Suprapubic skin (tissue), 4 donors: ENCODE results near the gene TMCO4. TPM values are rescaled to one million over a fixed set of nuclear protein-coding genes. Genes with fewer than 3 reads are reported as not detected.

Source experiments
- DNase-seq, 2 donors: peaks; one replicate each; pipeline ENCODE4 v3.0.0-alpha.2; 2019; ENCODE audit warnings: low spot score in 2 of 2
- H3K27ac ChIP-seq: fragments of 200-600 bp; sonication (generic); one replicate; pipeline ENCODE4 v1.5.1; 2019
- H3K27me3 ChIP-seq: fragments of 200-600 bp; sonication (generic); one replicate; pipeline ENCODE4 v1.5.1; 2019
- H3K36me3 ChIP-seq: fragments of 200-600 bp; sonication (generic); one replicate; pipeline ENCODE4 v1.5.1; 2019
- H3K4me1 ChIP-seq: fragments of 200-600 bp; sonication (generic); one replicate; pipeline ENCODE4 v1.5.1; 2019
- H3K4me3 ChIP-seq: fragments of 200-600 bp; sonication (generic); one replicate; pipeline ENCODE4 v1.5.1; 2019; ENCODE audit warnings: mild to moderate bottlenecking
- H3K9me3 ChIP-seq: fragments of 200-600 bp; sonication (generic); one replicate; pipeline ENCODE4 v1.5.1; 2019
- CTCF ChIP-seq, 2 donors: fragments of 200-600 bp in 1 of 2; fragments of 450-650 bp in 1 of 2; sonication (generic) in 1 of 2; IDR thresholded peaks; one replicate each; pipeline ENCODE4 v1.5.1; 2016 to 2019; ENCODE audit warnings: antibody characterized with exemption in 2 of 2, mild to moderate bottlenecking in 1 of 2, moderate library complexity in 1 of 2
- EP300 ChIP-seq: sonication (generic); formaldehyde crosslinking; IDR thresholded peaks from one replicate; pipeline ENCODE4 v1.6.1; 2017; ENCODE audit warnings: antibody characterized with exemption
- POLR2A ChIP-seq, 2 donors: fragments of 450-650 bp; IDR thresholded peaks; one replicate each; pipeline ENCODE4 v1.6.1; 2017; ENCODE audit warnings: antibody characterized with exemption in 2 of 2, mild to moderate bottlenecking in 2 of 2, moderate library complexity in 2 of 2
- POLR2AphosphoS5 ChIP-seq, 3 donors: sonication (generic); formaldehyde crosslinking; IDR thresholded peaks; one replicate each; pipeline ENCODE4 v1.6.1; 2017; ENCODE audit warnings: antibody characterized with exemption in 3 of 3
- WGBS: methylation state at CpG from one replicate; pipeline ENCODE4 v1.1.5; 2018; 5-methylcytosine and 5-hydroxymethylcytosine counted together
- total RNA-seq, 4 donors: library from RNA; depleted of rRNA; stranded (reverse); fragments of >200 nt; gene quantifications; one replicate each; pipeline ENCODE4 v1.1.0, GENCODE V29; 2016

Gene TMCO4
- total RNA-seq, 4 donors from 2014 or later: 11.6 to 23.8 (median 15.0) TPM

- Histone ChIP-seq H3K9me3 (no peaks in the 10 kb centered on the region), H3K4me1 (peaks cover 46% of the 10 kb centered on the region), H3K27ac (no peak overlapping the region), H3K4me3 (no peak overlapping the region), H3K27me3 (no peaks in the 10 kb centered on the region), H3K36me3 (peaks cover 36% of the 10 kb centered on the region)
- 82% methylated on average over 5 of the region's 5 CpGs for WGBS
- DNase-seq: no peak
- no peak for TF ChIP-seq CTCF (IDR thresholded peaks at IDR 0.05)
- TF ChIP-seq EP300: no peak
- no peak for TF ChIP-seq POLR2A (IDR thresholded peaks at IDR 0.05)
- TF ChIP-seq POLR2AphosphoS5 (IDR thresholded peaks at IDR 0.05): no peak
These were observed 145.3 kb downstream of the TMCO4 start for GRCh38 chr1:19654386-19654785.

GRCh38 chr1:19651141-19651737 is 148.5 kb downstream of the TMCO4 start:
- TF ChIP-seq POLR2A (IDR thresholded peaks at IDR 0.05) (no peak), CTCF (IDR thresholded peaks at IDR 0.05) (peak; percentile 62 to 75)
- peak overlapping the region; percentile 81 for H3K27ac ChIP-seq
- peaks cover 12% of the 10 kb centered on the region for H3K36me3 ChIP-seq
- peak overlapping the region; percentile 13 for H3K4me3 ChIP-seq
- no peaks in the 10 kb centered on the region for H3K9me3 ChIP-seq
- peaks cover 77% of the 10 kb centered on the region for H3K4me1 ChIP-seq
- DNase-seq: no peak
- no peaks in the 10 kb centered on the region for H3K27me3 ChIP-seq
- WGBS: 13% methylated on average over 10 of the region's 11 CpGs

- H3K9me3 ChIP-seq: no peaks in the 10 kb centered on the region
- WGBS: 12% methylated on average over 12 of the region's 12 CpGs
- peak overlapping the region; percentile 81 for H3K27ac ChIP-seq
- peaks cover 8% of the 10 kb centered on the region for H3K36me3 ChIP-seq
- no peaks in the 10 kb centered on the region for H3K27me3 ChIP-seq
- no peak for TF ChIP-seq EP300
- no peak for TF ChIP-seq CTCF (IDR thresholded peaks at IDR 0.05)
- no peak for TF ChIP-seq POLR2AphosphoS5 (IDR thresholded peaks at IDR 0.05)
- no peak for TF ChIP-seq POLR2A (IDR thresholded peaks at IDR 0.05)
- DNase-seq: no peak
- H3K4me1 ChIP-seq: peaks cover 84% of the 10 kb centered on the region
- H3K4me3 ChIP-seq: peak overlapping the region; percentile 13
These were observed 149.1 kb downstream of the TMCO4 start for GRCh38 chr1:19650416-19651140.

- H3K27ac ChIP-seq: peak overlapping the region; percentile 95
- no peaks in the 10 kb centered on the region for H3K9me3 ChIP-seq
- H3K27me3 ChIP-seq: no peaks in the 10 kb centered on the region
- H3K4me1 ChIP-seq: peaks cover 79% of the 10 kb centered on the region
- no peak overlapping the region for H3K4me3 ChIP-seq
- TF ChIP-seq EP300: no peak
- TF ChIP-seq POLR2A (IDR thresholded peaks at IDR 0.05): no peak
- peak in 1 of 2 donors; percentile 26 for TF ChIP-seq CTCF (IDR thresholded peaks at IDR 0.05)
- TF ChIP-seq POLR2AphosphoS5 (IDR thresholded peaks at IDR 0.05): no peak
- no peaks in the 10 kb centered on the region for H3K36me3 ChIP-seq
- no peak for DNase-seq
- WGBS: 30% methylated on average over 9 of the region's 11 CpGs
These were observed 151.0 kb downstream of the TMCO4 start for GRCh38 chr1:19648689-19649088.

GRCh38 chr1:19648239-19648638 is 151.5 kb downstream of the TMCO4 start:
- Histone ChIP-seq H3K4me3 (peak overlapping the region; percentile 6), H3K9me3 (no peaks in the 10 kb centered on the region), H3K27me3 (no peaks in the 10 kb centered on the region), H3K27ac (peak overlapping the region; percentile 95), H3K36me3 (no peaks in the 10 kb centered on the region), H3K4me1 (peaks cover 79% of the 10 kb centered on the region)
- 64% methylated on average over 5 of the region's 14 CpGs for WGBS
- no peak for TF ChIP-seq POLR2A (IDR thresholded peaks at IDR 0.05)
- no peak for TF ChIP-seq EP300
- no peak for TF ChIP-seq CTCF (IDR thresholded peaks at IDR 0.05)
- TF ChIP-seq POLR2AphosphoS5 (IDR thresholded peaks at IDR 0.05): no peak
- DNase-seq: no peak
